ENCODE results near the gene CCDC71L. TPM values are rescaled to one million over a fixed set of nuclear protein-coding genes. Genes with fewer than 3 reads are reported as not detected.

The CCDC71L gene
- total RNA-seq, 1 donor from 2014 or later: 22.0 TPM

DNA sequence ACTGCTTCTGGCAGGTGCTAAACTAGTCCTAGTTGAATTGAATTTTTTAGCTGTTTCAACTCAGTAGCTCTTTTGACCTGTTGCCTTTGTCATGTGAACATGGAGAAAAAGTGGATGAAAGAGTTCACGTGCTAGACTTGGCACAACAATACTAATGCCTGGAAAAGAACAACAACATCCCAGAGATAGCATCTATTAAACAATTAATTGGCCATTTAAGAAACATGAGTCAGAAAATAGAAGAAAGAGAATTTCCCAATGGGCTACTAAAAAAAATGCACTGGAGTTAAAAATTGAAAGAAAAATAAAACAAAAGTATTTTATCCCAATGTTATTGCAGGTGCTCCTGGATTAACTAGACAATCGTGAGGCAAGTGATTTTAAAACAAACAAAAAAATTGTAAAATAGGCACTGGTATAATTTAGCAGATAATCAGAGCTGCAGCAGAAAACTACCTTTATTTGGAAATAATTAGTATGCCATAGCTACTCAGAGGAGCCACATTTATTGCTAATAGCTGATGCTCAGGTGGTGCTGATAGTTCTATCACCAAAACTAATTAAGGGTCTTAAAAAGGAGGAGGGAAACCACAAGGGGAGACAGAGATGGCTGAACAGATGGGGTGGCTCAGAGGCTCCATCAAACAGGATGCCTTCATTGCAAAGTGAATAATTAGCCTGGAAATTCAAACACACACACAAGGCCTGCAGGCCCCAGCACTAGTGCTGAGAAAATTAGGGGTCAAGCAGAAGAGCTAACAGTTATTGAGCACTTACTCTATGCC, 17.6 kb downstream of the CCDC71L start:
- Mint-ChIP-seq H3K4me1 (ENCODE audit: low read depth) (peaks cover 6% of the 10 kb centered on the region), H3K27me3 (ENCODE audit: low read depth) (peaks cover 1% of the 10 kb centered on the region), H3K9me3 (ENCODE audit: low read depth) (peaks cover 4% of the 10 kb centered on the region), H3K36me3 (ENCODE audit: low read depth) (peaks cover 3% of the 10 kb centered on the region), H3K27ac (ENCODE audit: unreplicated experiment) (no peak overlapping the region), H3K4me3 (ENCODE audit: unreplicated experiment) (no peak overlapping the region)
- TF ChIP-seq CTCF (IDR thresholded peaks at IDR 0.05): no peak
- no peak for DNase-seq (ENCODE audit: low spot score)

- H3K4me3 Mint-ChIP-seq (ENCODE audit: unreplicated experiment): no peak overlapping the region
These were observed 19.5 kb downstream of the CCDC71L start for GRCh38 chr7:106641416-106641815.

GRCh38 chr7:106640368-106641141, 20.4 kb downstream of the CCDC71L start:
- H3K27ac Mint-ChIP-seq (ENCODE audit: unreplicated experiment): no peak overlapping the region
- peaks cover 4% of the 10 kb centered on the region for H3K9me3 Mint-ChIP-seq (ENCODE audit: low read depth)
- H3K4me1 Mint-ChIP-seq (ENCODE audit: low read depth): peaks cover 6% of the 10 kb centered on the region
- H3K27me3 Mint-ChIP-seq (ENCODE audit: low read depth): peaks cover 1% of the 10 kb centered on the region
- no peak for DNase-seq (ENCODE audit: low spot score)
- peaks cover 3% of the 10 kb centered on the region for H3K36me3 Mint-ChIP-seq (ENCODE audit: low read depth)
- no peak overlapping the region for H3K4me3 Mint-ChIP-seq (ENCODE audit: unreplicated experiment)
- no peak for TF ChIP-seq CTCF (IDR thresholded peaks at IDR 0.05)

More at GRCh38 chr7:106641416-106641815, 19.5 kb downstream of the CCDC71L start:
- no peak for DNase-seq (ENCODE audit: low spot score)
- no peak overlapping the region for H3K27ac Mint-ChIP-seq (ENCODE audit: unreplicated experiment)
- peaks cover 4% of the 10 kb centered on the region for H3K9me3 Mint-ChIP-seq (ENCODE audit: low read depth)
- H3K36me3 Mint-ChIP-seq (ENCODE audit: low read depth): peaks cover 3% of the 10 kb centered on the region
- TF ChIP-seq CTCF (IDR thresholded peaks at IDR 0.05): no peak
- H3K4me1 Mint-ChIP-seq (ENCODE audit: low read depth): peaks cover 6% of the 10 kb centered on the region
- H3K27me3 Mint-ChIP-seq (ENCODE audit: low read depth): peaks cover 1% of the 10 kb centered on the region

DNA sequence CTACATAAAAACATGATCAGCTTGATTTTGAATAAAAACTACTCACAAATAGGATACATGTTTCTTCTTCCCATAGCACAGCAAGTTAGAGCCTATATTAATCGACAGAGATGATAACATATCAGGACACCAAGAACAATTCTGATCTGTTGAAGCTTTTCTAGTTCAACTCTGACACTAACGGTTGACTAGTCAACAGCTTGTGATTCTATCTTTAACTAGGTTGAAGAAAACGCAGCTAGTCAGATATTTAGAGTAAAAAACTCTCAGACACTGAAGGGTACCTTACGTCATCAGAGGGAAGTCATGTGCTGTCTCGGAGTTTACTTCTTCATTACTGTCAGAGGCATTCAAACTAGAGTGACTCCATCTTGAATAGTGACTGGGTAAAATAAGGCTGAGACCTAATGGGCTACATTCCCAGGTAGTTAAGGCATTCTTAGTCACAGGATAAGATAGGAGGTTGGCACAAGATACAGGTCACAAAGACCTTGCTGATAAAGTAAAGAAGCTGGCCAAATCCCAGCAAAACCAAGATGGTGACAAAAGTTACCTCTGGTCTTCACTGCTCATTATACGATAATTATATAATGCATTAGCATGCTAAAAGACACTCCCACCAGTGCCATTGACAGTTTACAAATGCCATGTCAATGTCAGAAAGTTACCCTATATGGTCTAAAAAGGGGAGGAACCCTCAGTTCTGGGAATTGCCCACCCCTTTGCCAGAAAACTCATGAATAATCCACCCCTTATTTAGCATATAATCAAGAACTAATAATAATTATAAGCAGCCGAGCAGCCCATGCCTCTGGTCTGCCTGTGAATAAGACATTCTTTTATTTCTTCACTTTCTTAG, 21.3 kb downstream of the CCDC71L start:
- Mint-ChIP-seq H3K27ac (ENCODE audit: unreplicated experiment) (no peak overlapping the region), H3K27me3 (ENCODE audit: low read depth) (peaks cover 1% of the 10 kb centered on the region), H3K9me3 (ENCODE audit: low read depth) (peaks cover 4% of the 10 kb centered on the region), H3K4me1 (ENCODE audit: low read depth) (peaks cover 6% of the 10 kb centered on the region), H3K36me3 (ENCODE audit: low read depth) (peaks cover 3% of the 10 kb centered on the region), H3K4me3 (ENCODE audit: unreplicated experiment) (no peak overlapping the region)
- DNase-seq (ENCODE audit: low spot score): no peak
- no peak for TF ChIP-seq CTCF (IDR thresholded peaks at IDR 0.05)

DNA sequence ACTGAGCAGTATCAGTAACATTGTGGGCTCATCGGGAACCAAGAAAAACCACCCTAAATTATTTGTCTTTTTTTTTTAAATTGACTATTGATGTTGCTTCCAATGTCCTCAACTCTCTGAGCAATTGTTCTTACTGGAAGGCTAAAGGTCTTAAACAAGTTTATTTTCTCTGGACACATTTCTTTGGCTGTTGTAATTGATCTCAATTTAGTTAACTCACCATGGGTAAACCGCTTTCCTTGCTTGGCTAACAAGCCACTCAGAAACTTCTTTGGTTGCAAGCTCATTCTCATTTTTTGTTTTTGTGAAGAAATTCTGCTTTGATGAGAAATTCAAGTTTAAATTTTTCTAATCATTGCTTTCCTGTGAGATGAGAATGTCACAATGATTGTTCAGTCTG, 25.5 kb downstream of the CCDC71L start:
- TF ChIP-seq CTCF (IDR thresholded peaks at IDR 0.05): no peak
- peaks cover 1% of the 10 kb centered on the region for H3K27me3 Mint-ChIP-seq (ENCODE audit: low read depth)
- no peak for DNase-seq (ENCODE audit: low spot score)
- no peak overlapping the region for H3K4me3 Mint-ChIP-seq (ENCODE audit: unreplicated experiment)
- peaks cover 4% of the 10 kb centered on the region for H3K9me3 Mint-ChIP-seq (ENCODE audit: low read depth)
- peaks cover 3% of the 10 kb centered on the region for H3K4me1 Mint-ChIP-seq (ENCODE audit: low read depth)
- H3K27ac Mint-ChIP-seq (ENCODE audit: unreplicated experiment): no peak overlapping the region
- H3K36me3 Mint-ChIP-seq (ENCODE audit: low read depth): peaks cover 3% of the 10 kb centered on the region

All from chondrocyte (in vitro differentiated cells).